SHP77 (cell line): Measurements from ENCODE around the gene SCAMP4.

Experiments
- DNase-seq, 2 experiments: peaks; one replicate each; lab custom pipeline; 2025; lab: John Stamatoyannopoulos, UW

The SCAMP4 gene

DNA sequence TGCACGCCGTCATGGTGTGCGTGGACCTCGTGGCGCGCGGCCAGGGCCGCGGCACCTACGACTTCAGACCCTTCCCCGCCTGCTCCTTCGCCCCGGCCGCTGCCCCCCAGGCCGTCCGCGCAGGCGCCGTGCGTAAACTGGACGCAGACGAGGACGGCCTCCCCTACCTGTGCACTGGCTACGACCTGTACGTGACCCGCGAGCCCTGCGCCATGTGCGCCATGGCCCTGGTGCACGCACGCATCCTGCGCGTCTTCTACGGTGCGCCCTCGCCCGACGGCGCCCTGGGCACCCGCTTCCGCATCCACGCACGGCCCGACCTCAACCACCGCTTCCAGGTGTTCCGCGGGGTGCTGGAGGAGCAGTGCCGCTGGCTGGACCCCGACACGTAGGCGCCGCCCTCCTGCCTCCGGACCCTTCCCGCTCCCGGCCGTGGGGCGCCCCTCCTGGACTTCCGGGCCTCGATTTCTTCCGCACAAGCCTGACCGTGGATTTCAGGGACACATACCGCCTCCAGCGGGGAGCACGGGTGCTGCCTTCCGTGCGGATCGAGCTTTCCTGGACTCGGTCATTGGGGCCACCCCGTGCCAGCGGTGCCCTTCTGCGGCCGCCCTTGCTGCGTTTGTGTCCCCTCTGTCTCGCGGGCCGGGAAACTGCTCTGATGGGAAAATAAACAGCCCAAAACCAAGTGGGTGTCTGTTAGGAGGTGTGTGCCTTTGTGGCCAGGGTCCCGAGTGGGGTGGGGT lies 7.7 kb downstream of the SCAMP4 start:
- DNase-seq, result no peak

DNA sequence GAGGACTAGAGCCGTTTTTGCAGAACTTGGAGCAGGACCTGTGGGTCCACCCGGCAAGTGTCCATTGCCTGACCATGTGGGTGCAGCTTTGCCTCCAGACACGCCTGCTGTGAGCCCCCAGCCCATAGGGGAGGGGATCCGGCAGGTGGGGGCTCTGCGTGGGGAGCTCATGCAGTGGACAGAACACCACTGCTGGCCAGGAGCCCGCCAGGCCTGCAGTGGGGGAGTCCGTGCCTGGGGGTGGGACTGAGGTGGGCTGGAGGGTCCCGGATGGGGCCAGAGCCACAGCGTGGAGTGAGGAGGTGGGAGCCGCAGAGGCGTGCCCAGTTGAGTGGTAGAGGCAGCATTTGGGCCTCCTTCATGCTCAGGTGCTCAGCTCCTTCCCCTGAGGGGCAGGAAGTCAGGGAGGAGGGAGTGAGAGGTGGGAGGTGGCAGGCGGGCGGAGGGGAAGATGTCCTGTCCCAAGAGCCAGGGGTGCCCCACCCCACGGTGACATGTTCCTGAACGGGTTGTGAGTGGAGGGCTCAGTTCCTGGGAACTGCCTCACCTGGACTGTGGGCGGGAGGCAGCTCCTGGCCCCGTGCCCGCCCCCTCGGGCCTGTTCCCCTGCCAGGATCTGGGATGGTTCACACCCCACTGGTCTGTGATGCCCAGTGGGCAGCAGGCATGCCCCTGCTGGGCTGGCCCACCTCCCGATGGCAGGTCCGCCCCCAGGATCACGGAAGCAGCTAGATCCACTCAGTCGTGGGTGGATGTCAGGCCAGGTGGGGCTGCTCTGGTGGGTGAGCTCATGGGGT lies 8.8 kb downstream of the SCAMP4 start:
- no peak for DNase-seq

DNA sequence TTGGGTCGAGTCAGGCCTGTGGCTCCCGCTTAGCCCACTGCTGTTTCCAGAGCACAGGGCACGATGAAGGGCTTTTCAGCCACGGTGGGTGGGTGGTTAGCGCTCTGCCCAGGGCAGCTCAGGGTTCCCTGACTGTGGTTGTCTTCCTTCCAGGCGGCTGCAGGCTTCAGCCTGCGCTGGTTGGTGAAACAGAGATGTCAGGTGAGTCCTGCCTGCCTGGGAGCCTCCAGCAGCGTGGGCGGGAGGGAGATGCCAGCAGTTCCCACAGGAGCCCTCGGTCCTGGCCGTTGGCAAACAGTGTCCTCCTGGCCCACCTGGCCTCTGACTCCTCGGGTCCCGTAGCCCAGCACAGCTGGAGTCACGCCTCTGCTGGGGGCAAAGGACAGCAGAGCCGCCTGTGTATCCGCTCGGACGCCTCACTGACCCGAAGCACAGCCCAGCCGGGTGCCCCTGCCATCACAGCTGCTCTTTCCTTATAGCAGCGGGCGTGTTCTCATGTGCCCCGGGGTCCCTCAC lies 9.7 kb downstream of the SCAMP4 start:
- DNase-seq, result no peak

DNA sequence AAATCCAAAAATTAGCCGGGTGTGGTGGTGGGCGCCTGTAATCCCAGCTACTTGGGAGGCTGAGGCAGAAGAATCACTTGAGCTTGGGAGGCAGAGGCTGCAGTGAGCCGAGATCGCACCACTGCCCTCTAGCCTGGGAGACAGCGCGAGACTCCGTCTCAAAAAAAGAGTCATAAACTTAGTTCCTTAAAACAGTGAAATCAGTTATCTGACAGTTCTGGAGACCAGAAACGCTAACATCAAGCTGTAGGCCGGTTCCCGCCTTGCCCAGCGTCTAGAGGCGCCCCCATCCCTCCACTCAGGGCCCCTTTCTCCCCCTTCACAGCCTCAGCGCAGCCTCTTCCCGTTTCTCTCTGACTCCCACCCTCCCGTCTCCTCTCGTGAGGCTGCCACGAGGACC lies 11.9 kb downstream of the SCAMP4 start:
- no peak for DNase-seq

- no peak for DNase-seq
These were observed 12.7 kb downstream of the SCAMP4 start for GRCh38 chr19:1917926-1918325.

DNA sequence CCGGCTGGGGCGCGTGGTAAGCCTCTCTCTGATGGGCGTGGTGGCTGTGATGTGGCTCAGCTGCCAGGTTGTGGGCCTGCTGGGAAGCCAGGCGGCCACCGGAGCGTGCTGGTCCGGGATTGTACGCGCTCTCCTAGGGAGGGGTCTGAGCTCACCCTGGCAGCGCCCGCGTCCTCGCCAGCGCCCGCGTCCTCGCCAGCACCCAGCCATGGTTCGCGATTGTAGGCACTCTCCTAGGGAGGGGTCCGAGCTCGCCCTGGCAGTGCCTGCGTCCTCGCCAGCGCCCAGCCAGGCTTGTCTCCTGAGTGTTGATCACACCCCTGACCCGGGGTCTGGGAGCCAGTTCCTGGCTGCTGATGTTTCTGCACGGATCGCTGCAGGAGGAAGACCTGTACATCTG lies 13.8 kb downstream of the SCAMP4 start:
- no peak for DNase-seq

DNA sequence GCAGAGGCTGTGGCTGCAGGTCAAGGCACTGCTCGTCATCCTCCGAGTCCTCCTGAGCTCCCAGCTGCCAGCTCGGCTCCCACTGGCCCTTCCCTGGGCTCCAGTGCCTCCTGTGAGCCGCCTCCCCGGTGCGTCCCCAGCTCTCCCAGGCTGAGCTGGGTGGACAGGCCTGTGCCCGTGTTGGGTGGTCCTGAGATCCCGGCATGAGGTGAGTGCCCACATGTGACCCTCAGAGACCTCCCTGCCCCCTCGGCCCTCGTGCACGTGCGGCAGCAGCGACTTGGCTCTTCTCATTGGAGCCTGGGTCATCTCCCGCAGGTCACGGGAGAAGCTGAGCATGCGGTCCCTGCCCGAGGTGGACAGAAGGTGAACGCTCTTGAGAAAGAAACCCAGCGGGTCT lies 15.4 kb downstream of the SCAMP4 start:
- no peak for DNase-seq

- DNase-seq, result no peak
These were observed 16.1 kb downstream of the SCAMP4 start for GRCh38 chr19:1921326-1921725.

DNA sequence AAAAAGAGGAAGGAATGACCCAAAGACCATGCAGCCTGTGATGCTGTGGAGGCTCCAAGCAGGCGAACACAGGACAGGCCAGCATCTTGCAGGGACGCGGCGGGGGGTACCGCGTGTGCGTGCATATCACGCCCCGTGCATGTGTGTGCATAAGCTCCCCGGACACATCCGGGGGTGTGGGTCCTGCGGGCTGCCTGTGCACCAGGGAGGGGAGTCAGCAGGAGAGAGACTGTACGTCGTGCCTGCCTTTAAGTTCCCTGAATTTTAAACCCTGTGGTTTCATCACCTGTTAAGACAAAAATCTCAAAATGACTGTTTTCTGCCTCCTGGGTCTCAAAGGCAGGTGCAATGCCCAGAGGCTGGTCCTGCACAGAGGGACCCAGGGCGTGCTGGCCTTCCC lies 16.6 kb downstream of the SCAMP4 start:
- no peak for DNase-seq

- no peak for DNase-seq
These were observed 17.6 kb downstream of the SCAMP4 start for GRCh38 chr19:1922803-1923202.

GRCh38 chr19:1923319-1923718 lies 18.1 kb downstream of the SCAMP4 start:
- no peak for DNase-seq

- DNase-seq, result no peak
These were observed 19.2 kb downstream of the SCAMP4 start for GRCh38 chr19:1924320-1924961.

DNA sequence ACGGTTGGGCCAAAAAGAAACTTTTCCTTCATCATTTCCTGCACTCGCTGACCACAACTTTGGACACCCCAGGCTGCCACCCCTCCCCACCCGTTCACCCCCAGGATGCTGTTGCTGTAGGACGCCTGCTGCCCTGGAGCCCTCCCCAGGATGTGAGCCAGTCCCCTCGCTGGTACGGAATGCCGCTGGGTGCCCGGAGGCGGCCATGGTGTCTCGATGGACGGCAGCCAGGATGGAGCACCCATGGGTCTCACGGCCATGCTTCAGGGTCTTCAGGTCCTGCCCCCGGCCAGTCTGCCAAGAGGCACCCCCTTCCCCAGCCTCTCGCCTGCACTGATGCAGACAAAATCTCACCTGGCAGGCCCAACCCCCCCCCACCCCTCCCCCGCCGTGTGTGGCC lies 20.3 kb downstream of the SCAMP4 start:
- no peak for DNase-seq

GRCh38 chr19:1929021-1929742 lies 24.0 kb downstream of the SCAMP4 start:
- DNase-seq, result peak; percentile 59 to 77

DNA sequence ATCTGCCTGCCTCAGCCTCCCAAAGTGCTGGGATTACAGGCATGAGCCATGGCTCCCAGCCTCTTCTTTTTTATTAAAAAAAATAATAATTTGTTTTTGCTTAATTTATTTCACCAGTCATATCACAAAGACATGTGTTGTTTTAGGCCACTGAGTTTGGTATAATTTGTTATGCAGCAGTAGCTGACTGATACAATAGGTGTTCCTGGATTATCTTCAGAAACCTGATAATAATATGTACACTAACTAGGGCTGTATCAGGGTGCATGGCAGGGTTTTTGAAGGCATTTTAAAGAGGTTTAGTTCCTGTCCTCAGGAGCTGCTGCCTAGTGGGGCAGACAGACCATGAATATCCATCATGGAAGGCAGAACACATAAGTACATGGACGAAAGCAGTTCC lies 26.2 kb downstream of the SCAMP4 start:
- DNase-seq, result no peak

GRCh38 chr19:1932395-1932794 lies 27.2 kb downstream of the SCAMP4 start:
- no peak for DNase-seq

GRCh38 chr19:1933244-1933643 lies 28.0 kb downstream of the SCAMP4 start:
- DNase-seq, result no peak

GRCh38 chr19:1933942-1934341 lies 28.7 kb downstream of the SCAMP4 start:
- DNase-seq, result no peak

DNA sequence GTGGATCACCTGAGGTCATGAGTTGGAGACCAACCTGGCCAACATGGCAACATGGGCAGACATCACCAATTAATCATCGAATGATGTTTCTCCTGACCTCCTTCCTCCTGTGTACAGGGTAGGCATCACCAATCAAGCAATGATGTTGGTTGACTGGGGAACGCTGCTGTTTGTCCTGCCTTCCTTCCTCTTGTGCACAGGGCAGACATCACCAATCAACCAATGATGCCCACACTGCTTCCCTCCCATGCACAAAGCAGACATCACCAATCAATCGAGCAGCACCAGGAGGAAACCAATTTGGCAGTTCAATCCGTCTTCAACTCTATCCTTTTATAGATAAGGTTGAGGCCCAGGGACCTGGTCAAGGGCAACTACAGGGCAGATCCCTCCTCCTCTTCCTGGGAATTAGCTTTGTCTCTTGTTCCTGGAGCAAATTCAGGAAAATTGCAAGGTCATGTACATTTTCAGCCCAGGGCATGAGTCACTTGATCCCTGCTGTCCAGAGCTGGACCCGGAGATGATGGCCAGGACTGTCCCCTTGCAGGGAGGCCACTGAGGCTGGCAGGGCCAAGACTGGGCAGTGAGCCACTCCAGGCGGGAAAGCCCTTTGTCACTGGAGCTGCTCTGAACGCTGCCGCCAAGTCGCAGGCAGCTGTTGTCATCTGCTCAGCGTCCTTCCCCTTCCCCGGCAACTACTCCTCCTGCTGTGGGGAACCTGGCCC lies 30.4 kb downstream of the SCAMP4 start:
- peak; percentile 43 to 44 for DNase-seq

DNA sequence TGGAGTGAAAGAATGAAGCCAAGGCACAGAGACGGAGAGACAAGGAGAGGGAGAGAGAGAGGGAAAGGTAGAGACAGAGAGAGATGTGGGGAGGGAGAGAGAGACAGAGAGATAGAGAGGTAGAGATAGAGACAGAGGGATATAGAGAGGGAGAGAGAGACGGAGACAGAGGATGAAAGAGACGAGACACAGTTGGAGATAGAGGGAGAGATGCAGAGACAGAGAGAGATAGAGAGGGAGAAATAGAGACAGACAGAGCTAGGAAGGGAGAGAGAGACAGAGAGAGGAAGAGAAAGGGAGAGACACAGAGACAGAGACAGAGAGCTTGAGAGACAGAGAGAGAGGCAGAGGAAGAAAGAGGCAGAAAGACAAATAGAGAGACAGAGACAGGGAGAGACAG lies 31.2 kb downstream of the SCAMP4 start:
- DNase-seq, result no peak

DNA sequence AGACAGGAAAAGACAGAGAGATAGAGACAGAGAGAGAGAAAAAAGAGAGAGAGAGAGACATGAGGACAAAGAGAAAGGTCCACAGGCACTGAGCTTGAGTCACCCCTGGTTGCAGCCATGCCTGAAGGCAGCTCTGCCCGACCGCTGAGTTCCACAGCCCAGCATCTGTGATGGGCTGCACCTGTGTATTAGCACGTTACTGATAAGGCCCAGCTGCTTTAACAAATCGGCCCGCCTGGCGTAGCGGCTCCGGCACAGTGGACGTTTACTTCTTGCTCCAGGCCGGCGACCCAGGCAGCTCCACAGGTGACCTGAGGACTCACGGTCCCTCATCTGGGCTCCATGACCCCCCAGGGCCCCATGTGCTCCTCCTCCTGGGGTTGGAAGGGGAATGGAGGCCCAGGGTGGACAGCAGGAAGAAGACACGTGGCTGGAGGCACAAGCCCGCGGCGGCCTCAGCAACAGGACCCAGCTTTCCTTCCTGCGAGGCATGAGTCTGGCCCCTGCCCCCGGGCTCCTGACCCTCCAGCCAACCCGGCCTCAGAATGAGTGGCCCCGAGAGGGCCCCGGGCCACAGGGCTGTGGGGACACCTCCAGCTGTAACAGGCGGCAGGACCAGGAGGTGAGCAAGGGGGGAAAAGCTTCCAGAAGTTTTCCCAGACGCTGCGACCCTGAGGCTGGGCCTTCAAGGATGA lies 31.9 kb downstream of the SCAMP4 start:
- no peak for DNase-seq
